Gastrocnemius medialis (tissue), 4 donors: ENCODE data around the gene TPSG1.

Experiments used
- CTCF ChIP-seq, 5 experiments: fragments of 450-650 bp in 3 of 5; fragments of 200-600 bp in 2 of 5; sonication (generic) in 2 of 5; IDR thresholded peaks in 4 of 5; conservative IDR thresholded peaks in 1 of 5; 1 replicate in 4 of 5; 2 replicates in 1 of 5; pipeline ENCODE4 v1.5.1; 2016 to 2019; ENCODE audit warnings: antibody characterized with exemption in 5 of 5, mild to moderate bottlenecking in 3 of 5, moderate library complexity in 3 of 5
- POLR2A ChIP-seq, 2 donors: fragments of 450-650 bp; IDR thresholded peaks; one replicate each; pipeline ENCODE4 v1.6.1; 2017; ENCODE audit warnings: antibody characterized with exemption in 2 of 2, mild to moderate bottlenecking in 2 of 2, moderate library complexity in 2 of 2

DNA sequence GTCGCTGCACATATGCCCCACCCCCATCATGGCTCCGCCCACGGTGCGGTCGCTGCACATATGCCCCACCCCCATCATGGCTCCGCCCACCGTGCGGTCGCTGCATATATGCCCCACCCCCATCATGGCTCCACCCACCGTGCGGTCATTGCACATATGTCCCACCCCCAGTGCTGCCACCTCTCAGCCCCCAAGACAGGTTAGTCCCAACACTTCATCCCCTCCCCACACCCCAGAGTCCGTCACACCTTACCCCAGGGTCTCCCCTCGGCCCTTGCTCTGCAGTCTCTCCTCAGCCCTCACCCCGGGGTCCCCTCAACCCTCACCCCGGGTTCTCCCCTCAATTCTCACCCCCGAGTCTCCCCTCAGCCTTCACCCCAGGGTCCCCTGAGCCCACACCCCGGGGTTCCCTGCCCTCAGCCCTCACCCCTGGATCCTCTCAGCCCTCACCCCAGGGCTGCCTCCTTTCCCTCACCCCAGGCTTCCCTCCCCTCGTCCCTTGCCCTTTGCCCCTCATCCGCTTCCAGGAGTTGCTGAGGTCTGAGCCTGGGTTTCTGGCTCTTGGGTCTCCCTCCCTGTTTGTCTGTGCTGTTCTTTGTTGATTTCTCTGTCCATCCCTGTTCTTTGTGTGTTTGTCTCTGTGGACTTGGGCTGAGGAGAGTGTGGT lies 25.6 kb downstream of the TPSG1 start:
- no peak for TF ChIP-seq POLR2A (IDR thresholded peaks at IDR 0.05)
- TF ChIP-seq CTCF (IDR thresholded peaks at IDR 0.05 in 4 of 5, conservative IDR thresholded peaks at IDR 0.05 in 1 of 5), result no peak
